Astrocyte of the spinal cord (primary cell): ENCODE data around the gene RPRML.
"Not testable (repeated sequence)": the region's sequence is repeated elsewhere in the genome, so short reads cannot be mapped to it uniquely, and the experiment has no call there.

ENCODE experiments used
- DNase-seq: peaks from one replicate; pipeline ENCODE4 v3.0.0; 2011; ENCODE audit warnings: low read depth, low spot score
- H3K4me3 ChIP-seq: 2 replicates; pipeline ENCODE4 v1.5.1; 2011; ENCODE audit warnings: low read depth, mild to moderate bottlenecking, low read length, moderate library complexity
- CTCF ChIP-seq: IDR thresholded peaks from 2 replicates; pipeline ENCODE4 v1.5.1; 2012; ENCODE audit warnings: low read depth, mild to moderate bottlenecking, low read length, inconsistent platforms
- in situ Hi-C: cut with HindIII; loops from 2 replicates; pipeline ENCODE4 v1.10.0; 2017; ENCODE audit warnings: low sequenced_read_pairs

Gene RPRML

GRCh38 chr17:46995841-46996571 is 17.0 kb upstream of the RPRML start:
- peak; percentile 9 for DNase-seq
- in situ Hi-C loops = no loop called here
- no peak for TF ChIP-seq CTCF
- no peak overlapping the region for H3K4me3 ChIP-seq

GRCh38 chr17:46994993-46995392 is 15.9 kb upstream of the RPRML start:
- in situ Hi-C loops = no loop called here
- no peak for TF ChIP-seq CTCF
- no peak overlapping the region for H3K4me3 ChIP-seq
- no peak for DNase-seq

- TF ChIP-seq CTCF = no peak
- DNase-seq = no peak
- H3K4me3 ChIP-seq = no peak overlapping the region
- in situ Hi-C loops = no loop called here
Measured at GRCh38 chr17:46991617-46992016, 12.6 kb upstream of the RPRML start.

GRCh38 chr17:46989637-46990431 is 10.8 kb upstream of the RPRML start:
- in situ Hi-C loops = no loop called here
- no peak for DNase-seq
- H3K4me3 ChIP-seq = no peak overlapping the region
- no peak for TF ChIP-seq CTCF

- DNase-seq, in situ Hi-C loops: not testable (repeated sequence)
Measured at GRCh38 chr17:46987927-46988326, 8.9 kb upstream of the RPRML start.

GRCh38 chr17:46986366-46986765 is 7.3 kb upstream of the RPRML start:
- no peak for TF ChIP-seq CTCF
- DNase-seq = no peak
- no peak overlapping the region for H3K4me3 ChIP-seq
- in situ Hi-C loops = no loop called here

More at GRCh38 chr17:46987927-46988326, 8.9 kb upstream of the RPRML start:
- not testable (repeated sequence) for H3K4me3 ChIP-seq

- DNase-seq = no peak
- H3K4me3 ChIP-seq = no peak overlapping the region
- TF ChIP-seq CTCF = no peak
- in situ Hi-C loops = no loop called here
Measured at GRCh38 chr17:46984892-46985291, 5.8 kb upstream of the RPRML start.
